H1 (cell line): ENCODE measurements around the gene TSSC4. TPM values are rescaled to one million over a fixed set of nuclear protein-coding genes. Genes with fewer than 3 reads are reported as not detected.

Source experiments
- CTCF ChIA-PET: fragments of 300-600 bp; sonication (Branson Sonifier 250); formaldehyde crosslinking; loops from one replicate; lab custom pipeline; 2021; ENCODE audit not compliant: partially characterized antibody; lab: Charles Lee
- POLR2A ChIA-PET: fragments of 300-600 bp; sonication (Branson Sonifier 250); formaldehyde crosslinking; loops from one replicate; lab custom pipeline; 2021; ENCODE audit warnings: inconsistent platforms; ENCODE audit not compliant: partially characterized antibody; lab: Charles Lee
- DNase-seq, 2 experiments: peaks; one replicate each; pipeline versions ENCODE4 v3.0.0 to v3.0.0-alpha.2; 2010 to 2022; ENCODE audit warnings: low spot score in 2 of 2, low read depth in 1 of 2, mixed read lengths in 1 of 2
- FAIRE-seq: peaks from 2 replicates; lab custom pipeline; 2011; peaks lifted over from hg19 to GRCh38; lab: Jason Lieb, UNC
- H2AFZ ChIP-seq: 2 replicates; pipeline ENCODE4 v1.8.1; 2012; ENCODE audit warnings: low read length, inconsistent platforms
- H2AK5ac ChIP-seq: 2 replicates; pipeline ENCODE4 v1.6.1; 2013; ENCODE audit warnings: low read depth, low read length
- H2BK120ac ChIP-seq: replicated peaks from 2 replicates; pipeline ENCODE3; 2013; ENCODE audit warnings: low read depth, low read length, inconsistent platforms
- H2BK12ac ChIP-seq: 2 replicates; pipeline ENCODE4 v1.6.1; 2013; ENCODE audit warnings: low read depth, low read length
- H2BK15ac ChIP-seq: 2 replicates; pipeline ENCODE4 v1.6.1; 2013; ENCODE audit warnings: low read length
- H2BK20ac ChIP-seq: 2 replicates; pipeline ENCODE4 v1.6.1; 2013; ENCODE audit warnings: low read length
- H2BK5ac ChIP-seq: 2 replicates; pipeline ENCODE4 v1.6.1; 2013; ENCODE audit warnings: low read depth, low read length
- H3K14ac ChIP-seq: 2 replicates; pipeline ENCODE4 v1.6.1; 2013; ENCODE audit warnings: inconsistent platforms; ENCODE audit not compliant: insufficient read length
- H3K18ac ChIP-seq: 2 replicates; pipeline ENCODE4 v1.6.1; 2013; ENCODE audit warnings: low read length; ENCODE audit errors: extremely low read depth
- H3K23ac ChIP-seq: 2 replicates; pipeline ENCODE4 v1.6.1; 2013; ENCODE audit warnings: inconsistent platforms; ENCODE audit not compliant: insufficient read length
- H3K23me2 ChIP-seq: 2 replicates; pipeline ENCODE4 v1.6.1; 2013; ENCODE audit warnings: low read depth, low read length
- H3K27ac ChIP-seq: 2 replicates; pipeline ENCODE4 v1.6.1; 2011; ENCODE audit warnings: low read depth, low read length, inconsistent platforms
- H3K27me3 ChIP-seq, 4 experiments: replicated peaks in 1 of 4; 1 replicate in 1 of 4; 2 replicates in 3 of 4; pipeline versions ENCODE4 v1.6.1 to v1.8.1; 2011 to 2013; ENCODE audit warnings: low read length in 3 of 4, mild to moderate bottlenecking in 3 of 4, inconsistent platforms in 2 of 4, mixed read lengths in 2 of 4, moderate library complexity in 1 of 4; ENCODE audit not compliant: control insufficient read depth in 3 of 4, insufficient read depth in 3 of 4; ENCODE audit errors: extremely low read depth in 1 of 4
- H3K36me3 ChIP-seq, 4 experiments: 2 replicates each; pipeline versions ENCODE4 v1.6.1 to v1.8.1; 2011 to 2013; ENCODE audit warnings: mild to moderate bottlenecking in 4 of 4, low read length in 3 of 4, moderate library complexity in 2 of 4, control low read depth in 1 of 4, inconsistent platforms in 1 of 4; ENCODE audit not compliant: insufficient read depth in 4 of 4, control insufficient read depth in 2 of 4
- H3K4ac ChIP-seq: replicated peaks from 2 replicates; pipeline ENCODE3; 2013; ENCODE audit warnings: low read length, low read depth, mixed read lengths, inconsistent platforms; ENCODE audit not compliant: insufficient read length
- H3K4me1 ChIP-seq, 4 experiments: replicated peaks in 1 of 4; 1 replicate in 1 of 4; 2 replicates in 3 of 4; pipeline versions ENCODE4 v1.6.1 to v1.8.1; 2011 to 2013; ENCODE audit warnings: low read length in 3 of 4, inconsistent platforms in 2 of 4, mixed read lengths in 1 of 4; ENCODE audit not compliant: insufficient read depth in 4 of 4, control insufficient read depth in 3 of 4
- H3K4me2 ChIP-seq, 2 experiments: 2 replicates each; pipeline versions ENCODE4 v1.6.1 to v1.8.1; 2011 to 2013; ENCODE audit warnings: low read depth in 2 of 2, low read length in 2 of 2, control low read depth in 1 of 2, inconsistent platforms in 1 of 2, mild to moderate bottlenecking in 1 of 2; ENCODE audit not compliant: insufficient read depth in 1 of 2
- H3K4me3 ChIP-seq, 4 experiments: fragments of 200-600, 300-600 bp in 1 of 4; sonication (generic), shearing (Covaris generic), sonication (Bioruptor Twin) in 1 of 4; 2 replicates each; pipeline versions ENCODE4 v1.5.1 to v1.8.1; 2011 to 2016; ENCODE audit warnings: low read length in 4 of 4, low read depth in 3 of 4, control low read depth in 2 of 4, inconsistent platforms in 2 of 4, mild to moderate bottlenecking in 2 of 4, mixed read lengths in 1 of 4, moderate library complexity in 1 of 4; ENCODE audit not compliant: insufficient read depth in 2 of 4; ENCODE audit errors: extremely low read depth in 1 of 4
- H3K56ac ChIP-seq: replicated peaks from 2 replicates; pipeline ENCODE3; 2013; ENCODE audit warnings: low read depth, mild to moderate bottlenecking, mixed read lengths, low read length, inconsistent platforms; ENCODE audit not compliant: insufficient read length
- H3K79me1 ChIP-seq: 2 replicates; pipeline ENCODE4 v1.6.1; 2013; ENCODE audit warnings: low read depth, low read length, control low read depth
- H3K79me2 ChIP-seq, 2 experiments: 2 replicates each; pipeline versions ENCODE4 v1.6.1 to v1.8.1; 2012 to 2013; ENCODE audit warnings: low read length in 2 of 2, mild to moderate bottlenecking in 2 of 2, inconsistent platforms in 1 of 2; ENCODE audit not compliant: insufficient read depth in 2 of 2, control insufficient read depth in 1 of 2
- H3K9ac ChIP-seq, 4 experiments: replicated peaks in 1 of 4; 1 replicate in 1 of 4; 2 replicates in 3 of 4; pipeline versions ENCODE4 v1.6.1 to v1.8.1; 2011 to 2013; ENCODE audit warnings: low read depth in 3 of 4, low read length in 3 of 4, control low read depth in 2 of 4, mild to moderate bottlenecking in 2 of 4, moderate library complexity in 2 of 4, inconsistent platforms in 1 of 4; ENCODE audit errors: extremely low read depth in 1 of 4
- H3K9me3 ChIP-seq, 2 experiments: 2 replicates each; pipeline versions ENCODE4 v1.6.1 to v1.8.1; 2012 to 2013; ENCODE audit warnings: mild to moderate bottlenecking in 2 of 2, moderate library complexity in 2 of 2, control low read depth in 1 of 2, inconsistent platforms in 1 of 2, low read depth in 1 of 2, low read length in 1 of 2, mixed read lengths in 1 of 2; ENCODE audit not compliant: insufficient read depth in 2 of 2
- H4K20me1 ChIP-seq, 2 experiments: replicated peaks in 1 of 2; 2 replicates each; pipeline versions ENCODE3 to v1.8.1; 2011 to 2013; ENCODE audit warnings: inconsistent platforms in 2 of 2, low read length in 2 of 2, mild to moderate bottlenecking in 1 of 2; ENCODE audit not compliant: insufficient read depth in 2 of 2, control insufficient read depth in 1 of 2
- H4K5ac ChIP-seq: 2 replicates; pipeline ENCODE4 v1.6.1; 2013; ENCODE audit warnings: low read length, low read depth, mixed read lengths, inconsistent platforms; ENCODE audit not compliant: insufficient read length
- H4K8ac ChIP-seq: 2 replicates; pipeline ENCODE4 v1.8.0; 2013; ENCODE audit warnings: mild to moderate bottlenecking, moderate library complexity, low read length, inconsistent platforms; ENCODE audit not compliant: insufficient read depth; ENCODE audit errors: extremely low read depth
- H4K91ac ChIP-seq: replicated peaks from 2 replicates; pipeline ENCODE3; 2013; ENCODE audit warnings: low read length, mixed read lengths, inconsistent platforms; ENCODE audit not compliant: insufficient read length
- CBX5 ChIP-seq: fragments of 300-800, 300-1000 bp; sonication (generic); IDR thresholded peaks from 2 replicates; pipeline ENCODE4 v1.7.1; 2016; ENCODE audit warnings: antibody characterized with exemption, low read length, low read depth
- E2F6 ChIP-seq: IDR thresholded peaks from 2 replicates; pipeline ENCODE4 v1.6.1; 2012; ENCODE audit warnings: inconsistent platforms
- EGR1 ChIP-seq: IDR thresholded peaks from 2 replicates; pipeline ENCODE4 v1.6.1; 2011; ENCODE audit warnings: low read depth, low read length, borderline replicate concordance
- EP300 ChIP-seq, 2 experiments: IDR thresholded peaks; 1 replicate in 1 of 2; 2 replicates in 1 of 2; pipeline ENCODE4 v1.6.1; 2011 to 2012; ENCODE audit warnings: low read depth in 2 of 2, low read length in 2 of 2, mild to moderate bottlenecking in 2 of 2, borderline replicate concordance in 1 of 2, inconsistent platforms in 1 of 2, moderate library complexity in 1 of 2
- FOSL1 ChIP-seq: IDR thresholded peaks from 2 replicates; pipeline ENCODE4 v1.6.1; 2011; ENCODE audit warnings: mild to moderate bottlenecking, low read depth, low read length, moderate library complexity; ENCODE audit not compliant: insufficient read depth
- GABPA ChIP-seq: IDR thresholded peaks from 2 replicates; pipeline ENCODE4 v1.6.1; 2011; ENCODE audit warnings: mild to moderate bottlenecking, low read length, moderate library complexity, borderline replicate concordance; ENCODE audit not compliant: insufficient read depth
- HDAC6 ChIP-seq: IDR thresholded peaks from one replicate; pipeline ENCODE4 v1.7.1; 2012; ENCODE audit warnings: low read depth, mild to moderate bottlenecking, inconsistent platforms, low read length, moderate library complexity
- MAX ChIP-seq: IDR thresholded peaks from 2 replicates; pipeline ENCODE4 v1.6.1; 2012; ENCODE audit warnings: inconsistent platforms
- RXRA ChIP-seq: IDR thresholded peaks from 2 replicates; pipeline ENCODE4 v1.6.1; 2011; ENCODE audit warnings: low read depth, mild to moderate bottlenecking, low read length, moderate library complexity; ENCODE audit not compliant: insufficient read depth
- SIRT6 ChIP-seq: IDR thresholded peaks from one replicate; pipeline ENCODE4 v1.7.1; 2012; ENCODE audit warnings: low read length, inconsistent platforms
- SRF ChIP-seq: IDR thresholded peaks from 2 replicates; pipeline ENCODE4 v1.6.1; 2011; ENCODE audit warnings: mild to moderate bottlenecking, low read depth, low read length, moderate library complexity
- TCF12 ChIP-seq: IDR thresholded peaks from 2 replicates; pipeline ENCODE4 v1.6.1; 2011; ENCODE audit warnings: low read depth, mild to moderate bottlenecking, low read length
- WGBS, 2 experiments: shearing (Covaris generic) in 1 of 2; methylation state at CpG; one replicate each; pipeline versions ENCODE4 v1.1.6 to v1.1.7; 2013 to 2015; ENCODE audit warnings: low lambda C conversion rate in 2 of 2, mixed read lengths in 2 of 2, inconsistent platforms in 1 of 2, low coverage in 1 of 2, missing lambda C conversion rate in 1 of 2; ENCODE audit not compliant: insufficient replicate concordance in 2 of 2, insufficient coverage in 1 of 2, insufficient read length in 1 of 2; ENCODE audit errors: extremely low coverage in 1 of 2, missing lambda C conversion rate in 1 of 2; 5-methylcytosine and 5-hydroxymethylcytosine counted together
- polyA plus RNA-seq, 7 experiments: library from polyadenylated mRNA; depleted of rRNA in 3 of 7; stranded (reverse) in 5 of 7; unstranded in 2 of 7; fragments of >200 nt in 5 of 7; fragments of 200-250 nt in 2 of 7; gene quantifications; 1 replicate in 5 of 7; 2 replicates in 1 of 7; 4 replicates in 1 of 7; pipeline versions ENCODE4 v1.2.1 to v1.2.3, GENCODE V29; 2011 to 2013; ENCODE audit warnings: missing spikeins in 2 of 7, mixed read lengths in 2 of 7
- total RNA-seq: library from RNA; stranded (reverse); fragmentation: NEBNext Ultra II Directional; extraction: Animal tissue kit (Norgen Biotek cat#: 25700); gene quantifications from 2 replicates; pipeline ENCODE4 v1.2.1, GENCODE V29; 2021

Gene TSSC4
- total and polyA plus RNA-seq, 2 of the 8 experiments (the other 6 are each of a cell fraction or from before 2014, with no cell fraction given) = 34.0 to 39.3 TPM

DNA sequence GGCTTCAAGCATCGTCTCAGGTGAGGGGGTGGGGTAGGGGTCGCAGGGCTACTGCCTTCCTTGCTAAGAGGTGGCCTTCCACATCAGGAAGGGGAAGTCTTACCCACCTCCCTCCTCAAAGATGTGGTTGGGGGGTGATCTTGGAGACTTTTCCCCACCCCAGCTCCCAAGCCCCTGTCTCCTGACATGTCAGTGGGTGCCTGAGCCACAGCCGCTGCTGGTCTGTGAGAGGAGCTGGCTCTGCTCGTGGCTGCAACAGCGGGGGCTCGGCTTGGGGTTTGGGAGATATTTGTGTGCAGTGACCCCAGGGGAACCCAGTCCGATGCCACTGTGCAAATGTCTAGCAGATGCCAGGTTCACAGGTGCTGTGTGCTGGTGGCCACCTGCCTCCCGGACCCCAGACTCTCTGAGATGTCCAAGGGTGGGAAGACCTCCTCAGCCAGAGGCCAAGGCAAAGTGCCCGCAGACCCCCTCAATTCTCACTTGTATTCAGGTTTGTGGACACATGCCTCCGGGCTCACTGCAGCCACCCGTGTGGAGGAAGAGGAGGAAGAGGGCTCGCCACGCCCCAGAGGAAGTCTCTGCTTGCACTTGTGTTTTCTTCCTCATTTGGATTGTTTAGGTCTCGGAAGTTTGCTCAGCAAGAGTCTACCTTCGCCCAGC is 46.2 kb downstream of the TSSC4 start:
- Histone ChIP-seq H2BK15ac (no peak overlapping the region), H3K23ac (no peak overlapping the region), H3K27me3 (peaks cover 27 to 81% (median 60%) of the 10 kb centered on the region in 4 experiments), H3K4me3 (no peak overlapping the region), H4K20me1 (peaks cover 2 to 3% of the 10 kb centered on the region in 2 experiments), H3K9ac (no peak overlapping the region), H3K79me2 (no peaks in the 10 kb centered on the region), H3K18ac (no peak overlapping the region), H3K23me2 (peaks cover 7% of the 10 kb centered on the region; the same call in 1 of the 2 replicates), H3K56ac (no peak overlapping the region), H3K36me3 (no peaks in the 10 kb centered on the region), H3K4me1 (peaks cover 0 to 3% (median 3%) of the 10 kb centered on the region in 4 experiments; a peak in 2 of 7 replicates), H3K79me1 (no peaks in the 10 kb centered on the region), H3K4me2 (no peak overlapping the region), H4K5ac (no peak overlapping the region), H2AFZ (no peak overlapping the region), H3K27ac (no peak overlapping the region), H3K9me3 (no peaks in the 10 kb centered on the region), H3K4ac (no peak overlapping the region), H2BK120ac (no peak overlapping the region), H4K91ac (no peak overlapping the region), H2AK5ac (no peak overlapping the region), H2BK20ac (no peak overlapping the region), H3K14ac (no peak overlapping the region), H2BK5ac (no peak overlapping the region), H4K8ac (no peak overlapping the region), H2BK12ac (no peak overlapping the region)
- 92% methylated on average over 14 of the region's 15 CpGs; no CpG with 5 or more reads in 1 of the 2 experiments for WGBS, 2 experiments
- ChIA-PET POLR2A (no interaction called here), CTCF (interaction anchor here (1.1 to 1.4 kb wide), 2 partner anchors 26 to 147 kb away, joined by 3 to 5 read pairs; no protein-coding TSS in a partner anchor)
- FAIRE-seq = no peak
- DNase-seq = no peak
- TF ChIP-seq SIRT6 (no peak), CBX5 (no peak), SRF (no peak), TCF12 (no peak), EP300 (IDR thresholded peaks at IDR 0.05; ENCODE audit: borderline replicate concordance in 1 of 2, low read depth in 2 of 2, low read length in 2 of 2) (no peak), HDAC6 (no peak), FOSL1 (no peak), GABPA (no peak), RXRA (no peak), MAX (no peak), E2F6 (no peak), EGR1 (no peak)
